NOMO-1 treated with DMSO at 0.1 percent for 48 hours (cell line): ENCODE results near the gene PRSS21.

Source experiments
- DNase-seq: peaks from one replicate; lab custom pipeline; 2025; ENCODE audit not compliant: unreplicated experiment; lab: John Stamatoyannopoulos, UW

PRSS21 gene

GRCh38 chr16:2860826-2861567 is 44.0 kb downstream of the PRSS21 start:
- DNase-seq: no peak

GRCh38 chr16:2865651-2866050 is 48.6 kb downstream of the PRSS21 start:
- DNase-seq: no peak

DNA sequence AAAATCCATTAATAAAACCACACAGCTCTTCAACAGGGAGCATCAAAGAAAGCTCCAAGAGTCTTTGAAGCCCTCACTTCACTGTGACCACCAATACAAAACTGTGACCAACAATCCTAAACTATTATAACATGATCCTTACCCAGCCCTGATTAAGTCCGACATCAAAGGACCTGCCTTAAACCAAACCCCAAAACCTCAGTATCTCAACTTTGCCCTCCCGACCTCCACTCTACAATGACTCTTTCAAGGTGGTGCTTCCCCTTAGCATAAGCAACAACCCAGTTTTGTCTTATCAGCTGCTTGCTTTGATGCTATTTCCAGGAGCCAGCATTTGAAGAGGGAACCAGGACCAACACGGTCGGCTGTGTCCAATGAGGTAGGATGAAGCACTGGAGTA is 49.4 kb downstream of the PRSS21 start:
- DNase-seq: no peak

- DNase-seq: no peak
Measured at GRCh38 chr16:2867661-2867986, 50.6 kb downstream of the PRSS21 start.

- peak; percentile 93 for DNase-seq
Measured at GRCh38 chr16:2867987-2868789, 51.2 kb downstream of the PRSS21 start.
